ENCODE measurements around the gene SMIM5.

Gene SMIM5

DNA sequence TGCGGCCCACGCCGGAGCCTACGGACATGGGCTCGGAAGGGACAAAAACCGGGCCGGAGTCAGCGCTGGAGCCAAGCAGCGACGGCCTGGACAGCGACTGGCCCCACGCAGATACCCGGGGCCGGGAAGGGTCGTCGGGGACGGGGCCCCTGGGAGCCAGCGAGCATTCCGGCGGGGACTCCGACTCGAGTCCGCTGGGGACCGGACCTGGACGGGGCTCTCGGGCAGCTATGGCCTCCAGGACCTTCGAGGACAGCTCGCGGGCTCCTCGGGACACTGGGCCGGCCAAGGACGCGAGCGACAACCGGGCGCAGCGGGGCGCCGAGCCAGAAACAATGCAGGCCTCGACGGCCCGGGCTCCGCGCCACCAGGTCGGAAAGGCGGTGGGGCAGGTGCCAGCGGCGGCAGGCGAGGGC lies 44.6 kb upstream of the SMIM5 start:
- H3K9me2 ChIP-seq (replicated peaks; ENCODE audit: insufficient read depth, low read length), result no peaks in the 10 kb centered on the region
- H3K4me2 ChIP-seq (ENCODE audit: low read depth, low read length), result peak overlapping the region; percentile 54; the same call in 1 of the 2 replicates
- H3K9ac ChIP-seq (ENCODE audit: low read length), result no peak overlapping the region
- H3K27ac ChIP-seq (ENCODE audit: low read length), result no peak overlapping the region
- H3K79me2 ChIP-seq (ENCODE audit: low read length), result no peaks in the 10 kb centered on the region
- H3K4me1 ChIP-seq (ENCODE audit: low read length), result peaks cover 4% of the 10 kb centered on the region; the same call in 1 of the 2 replicates
- H2AFZ ChIP-seq (ENCODE audit: low read length), result no peak overlapping the region
- peaks cover 58% of the 10 kb centered on the region for H3K27me3 ChIP-seq (replicated peaks; ENCODE audit: insufficient read depth, low read length)
- H3K4me3 ChIP-seq (ENCODE audit: low read length), result no peak overlapping the region; the same call in 1 of the 2 replicates
- H4K20me1 ChIP-seq (ENCODE audit: insufficient read depth, low read length), result no peaks in the 10 kb centered on the region
- no peaks in the 10 kb centered on the region for H3K9me3 ChIP-seq (replicated peaks; ENCODE audit: insufficient read depth, low read length)
- no peak for DNase-seq
- TF ChIP-seq, protein P1, sequence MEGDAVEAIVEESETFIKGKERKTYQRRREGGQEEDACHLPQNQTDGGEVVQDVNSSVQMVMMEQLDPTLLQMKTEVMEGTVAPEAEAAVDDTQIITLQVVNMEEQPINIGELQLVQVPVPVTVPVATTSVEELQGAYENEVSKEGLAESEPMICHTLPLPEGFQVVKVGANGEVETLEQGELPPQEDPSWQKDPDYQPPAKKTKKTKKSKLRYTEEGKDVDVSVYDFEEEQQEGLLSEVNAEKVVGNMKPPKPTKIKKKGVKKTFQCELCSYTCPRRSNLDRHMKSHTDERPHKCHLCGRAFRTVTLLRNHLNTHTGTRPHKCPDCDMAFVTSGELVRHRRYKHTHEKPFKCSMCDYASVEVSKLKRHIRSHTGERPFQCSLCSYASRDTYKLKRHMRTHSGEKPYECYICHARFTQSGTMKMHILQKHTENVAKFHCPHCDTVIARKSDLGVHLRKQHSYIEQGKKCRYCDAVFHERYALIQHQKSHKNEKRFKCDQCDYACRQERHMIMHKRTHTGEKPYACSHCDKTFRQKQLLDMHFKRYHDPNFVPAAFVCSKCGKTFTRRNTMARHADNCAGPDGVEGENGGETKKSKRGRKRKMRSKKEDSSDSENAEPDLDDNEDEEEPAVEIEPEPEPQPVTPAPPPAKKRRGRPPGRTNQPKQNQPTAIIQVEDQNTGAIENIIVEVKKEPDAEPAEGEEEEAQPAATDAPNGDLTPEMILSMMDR (IDR thresholded peaks at IDR 0.05; ENCODE audit: low read length), result no peak
- no peak for TF ChIP-seq EZH2phosphoT487 (IDR thresholded peaks at IDR 0.05; ENCODE audit: low read length)
- no peaks in the 10 kb centered on the region for H3F3A ChIP-seq (ENCODE audit: insufficient read depth, low read length)
- no peaks in the 10 kb centered on the region for H3K36me3 ChIP-seq (replicated peaks; ENCODE audit: insufficient read depth, low read length)

DNA sequence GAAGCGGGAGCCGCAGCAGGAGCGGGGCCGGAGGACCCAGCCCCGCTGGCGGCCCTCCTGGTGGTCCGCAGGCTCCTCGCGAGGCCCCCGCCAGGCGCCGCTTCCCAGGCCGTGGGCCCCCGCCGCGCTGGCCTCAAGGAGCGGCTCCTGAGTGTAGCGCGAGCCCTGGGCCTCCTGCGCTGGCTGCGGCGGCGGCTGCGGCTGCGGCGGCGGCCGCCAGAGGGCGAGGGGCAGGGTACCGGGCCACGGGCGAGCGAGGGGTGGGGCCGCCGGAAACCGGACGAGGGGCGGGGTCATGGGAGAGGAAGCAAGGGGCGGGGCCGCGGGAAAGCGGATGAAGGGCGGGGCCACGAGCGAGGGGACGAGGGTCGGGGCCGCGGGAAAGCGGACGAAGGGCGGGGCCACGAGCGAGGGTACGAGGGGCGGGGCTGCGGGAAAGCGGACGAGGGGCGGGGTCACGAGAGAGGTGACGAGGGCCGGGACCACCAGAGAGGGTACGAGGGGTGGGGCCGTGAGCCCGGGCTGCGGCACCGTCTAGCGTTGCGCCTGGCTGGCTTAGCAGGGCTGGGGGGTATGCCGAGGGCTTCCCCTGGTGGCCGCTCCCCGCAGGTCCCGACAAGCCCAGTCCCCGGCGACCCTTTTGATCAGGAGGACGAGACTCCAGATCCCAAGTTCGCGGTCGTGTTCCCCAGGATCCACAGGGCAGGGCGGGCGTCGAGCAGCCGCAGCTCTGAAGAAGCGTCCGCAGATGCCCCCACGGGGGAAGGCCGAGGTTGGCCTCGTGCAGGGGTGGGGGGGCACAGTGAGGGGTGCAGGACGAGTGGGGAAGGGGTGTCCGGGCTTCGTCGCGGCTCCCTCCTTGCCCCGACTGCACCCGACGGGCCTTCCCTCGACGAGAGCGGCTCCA lies 44.0 kb upstream of the SMIM5 start:
- Histone ChIP-seq H2AFZ (ENCODE audit: low read length) (peak overlapping the region; percentile 66), H3K36me3 (replicated peaks; ENCODE audit: insufficient read depth, low read length) (no peaks in the 10 kb centered on the region), H3K27ac (ENCODE audit: low read length) (no peak overlapping the region), H3K9ac (ENCODE audit: low read length) (no peak overlapping the region), H3K4me1 (ENCODE audit: low read length) (peaks cover 4% of the 10 kb centered on the region; the same call in 1 of the 2 replicates), H3F3A (ENCODE audit: insufficient read depth, low read length) (no peaks in the 10 kb centered on the region), H3K27me3 (replicated peaks; ENCODE audit: insufficient read depth, low read length) (peaks cover 62% of the 10 kb centered on the region), H3K79me2 (ENCODE audit: low read length) (no peaks in the 10 kb centered on the region), H4K20me1 (ENCODE audit: insufficient read depth, low read length) (no peaks in the 10 kb centered on the region), H3K9me3 (replicated peaks; ENCODE audit: insufficient read depth, low read length) (no peaks in the 10 kb centered on the region), H3K9me2 (replicated peaks; ENCODE audit: insufficient read depth, low read length) (no peaks in the 10 kb centered on the region), H3K4me3 (ENCODE audit: low read length) (peak overlapping the region; percentile 53; the same call in 1 of the 2 replicates), H3K4me2 (ENCODE audit: low read depth, low read length) (peak overlapping the region; percentile 55)
- peak; percentile 82 for DNase-seq
- no peak for TF ChIP-seq EZH2 (optimal IDR thresholded peaks at IDR 0.05; ENCODE audit: low read depth, low read length)
- TF ChIP-seq, protein P1 (IDR thresholded peaks at IDR 0.05; ENCODE audit: low read length), result peak; percentile 51
- TF ChIP-seq EZH2phosphoT487 (IDR thresholded peaks at IDR 0.05; ENCODE audit: low read length), result no peak

DNA sequence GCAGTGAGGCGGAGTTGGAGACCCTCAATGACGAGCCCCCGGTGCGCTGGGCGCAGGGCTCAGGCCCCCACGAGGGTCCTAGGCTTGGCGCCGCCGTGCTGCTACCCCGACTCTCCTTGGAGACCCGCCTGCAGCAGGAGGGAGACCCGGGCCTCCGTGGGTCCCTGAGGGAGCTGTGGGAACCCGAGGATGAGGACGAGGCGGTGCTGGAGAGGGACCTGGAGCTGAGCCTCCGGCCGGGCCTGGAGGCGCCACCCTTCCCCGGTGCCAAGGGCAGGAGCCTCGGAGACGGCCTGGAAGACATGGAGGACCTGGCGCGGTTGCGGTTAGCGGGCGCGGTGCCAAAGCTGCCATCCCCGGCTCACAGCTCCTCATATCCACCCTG lies 43.3 kb upstream of the SMIM5 start:
- peaks cover 4% of the 10 kb centered on the region; the same call in 1 of the 2 replicates for H3K4me1 ChIP-seq (ENCODE audit: low read length)
- H3K4me2 ChIP-seq (ENCODE audit: low read depth, low read length), result no peak overlapping the region
- no peaks in the 10 kb centered on the region for H3F3A ChIP-seq (ENCODE audit: insufficient read depth, low read length)
- H3K27me3 ChIP-seq (replicated peaks; ENCODE audit: insufficient read depth, low read length), result peaks cover 67% of the 10 kb centered on the region
- H3K9ac ChIP-seq (ENCODE audit: low read length), result no peak overlapping the region
- no peak overlapping the region for H3K4me3 ChIP-seq (ENCODE audit: low read length)
- no peaks in the 10 kb centered on the region for H4K20me1 ChIP-seq (ENCODE audit: insufficient read depth, low read length)
- TF ChIP-seq EZH2phosphoT487 (IDR thresholded peaks at IDR 0.05; ENCODE audit: low read length) (no peak), EZH2 (optimal IDR thresholded peaks at IDR 0.05; ENCODE audit: low read depth, low read length) (no peak)
- TF ChIP-seq, protein P1 (IDR thresholded peaks at IDR 0.05; ENCODE audit: low read length), result no peak
- no peaks in the 10 kb centered on the region for H3K79me2 ChIP-seq (ENCODE audit: low read length)
- H3K27ac ChIP-seq (ENCODE audit: low read length), result no peak overlapping the region
- H3K9me2 ChIP-seq (replicated peaks; ENCODE audit: insufficient read depth, low read length), result no peaks in the 10 kb centered on the region
- H3K36me3 ChIP-seq (replicated peaks; ENCODE audit: insufficient read depth, low read length), result no peaks in the 10 kb centered on the region
- DNase-seq, result no peak
- no peak overlapping the region for H2AFZ ChIP-seq (ENCODE audit: low read length)
- H3K9me3 ChIP-seq (replicated peaks; ENCODE audit: insufficient read depth, low read length), result no peaks in the 10 kb centered on the region

Measured in MM.1S (cell line).